AG10803 (cell line): ENCODE data around the gene PCP4L1.
"Not testable (repeated sequence)": the region's sequence is repeated elsewhere in the genome, so short reads cannot be mapped to it uniquely, and the experiment has no call there.

Experiments used
- DNase-seq: peaks from one replicate; pipeline ENCODE4 v3.0.0; 2010; ENCODE audit warnings: low read depth
- H3K4me3 ChIP-seq: 2 replicates; pipeline ENCODE4 v1.5.1; 2011; ENCODE audit warnings: mild to moderate bottlenecking, low read length, control low read depth
- TF ChIP-seq, protein P1 (sequence below): conservative IDR thresholded peaks from 2 replicates; pipeline ENCODE4 v1.5.1; 2011; ENCODE audit warnings: mild to moderate bottlenecking, low read length, control low read depth, inconsistent platforms

Gene PCP4L1

DNA sequence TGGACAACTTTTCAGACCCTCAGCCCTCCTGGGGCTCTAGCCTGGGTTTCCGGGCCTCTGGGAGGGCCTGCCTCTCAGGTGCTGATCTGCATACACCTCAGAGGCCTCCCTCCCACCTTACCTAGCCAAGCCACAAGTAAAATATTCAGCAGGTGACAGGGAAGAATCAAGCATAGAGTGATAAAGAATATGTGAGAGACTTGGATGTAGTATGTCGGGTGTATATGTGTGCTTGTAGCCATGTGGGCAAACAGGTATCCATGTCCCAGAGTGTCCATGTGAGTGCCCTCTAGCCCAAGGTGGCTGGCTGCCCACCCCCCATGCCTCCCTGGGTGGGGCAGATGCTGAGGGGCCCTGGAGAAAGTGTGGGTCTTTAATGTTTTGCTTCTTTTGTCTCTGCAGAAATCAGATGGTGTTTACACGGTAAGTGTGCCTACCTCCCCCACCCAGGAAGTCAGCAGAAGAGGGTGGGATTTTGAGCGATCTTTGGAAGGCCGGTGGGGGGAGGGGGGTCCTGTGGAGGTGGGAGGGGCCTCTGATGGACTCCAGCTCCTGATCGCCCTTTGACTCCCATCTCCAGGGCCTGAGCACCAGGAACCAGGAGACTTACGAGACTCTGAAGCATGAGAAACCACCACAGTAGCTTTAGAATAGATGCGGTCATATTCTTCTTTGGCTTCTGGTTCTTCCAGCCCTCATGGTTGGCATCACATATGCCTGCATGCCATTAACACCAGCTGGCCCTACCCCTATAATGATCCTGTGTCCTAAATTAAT lies 40.1 kb upstream of the PCP4L1 start:
- no peak for DNase-seq
- H3K4me3 ChIP-seq: no peak overlapping the region
- TF ChIP-seq, protein P1, sequence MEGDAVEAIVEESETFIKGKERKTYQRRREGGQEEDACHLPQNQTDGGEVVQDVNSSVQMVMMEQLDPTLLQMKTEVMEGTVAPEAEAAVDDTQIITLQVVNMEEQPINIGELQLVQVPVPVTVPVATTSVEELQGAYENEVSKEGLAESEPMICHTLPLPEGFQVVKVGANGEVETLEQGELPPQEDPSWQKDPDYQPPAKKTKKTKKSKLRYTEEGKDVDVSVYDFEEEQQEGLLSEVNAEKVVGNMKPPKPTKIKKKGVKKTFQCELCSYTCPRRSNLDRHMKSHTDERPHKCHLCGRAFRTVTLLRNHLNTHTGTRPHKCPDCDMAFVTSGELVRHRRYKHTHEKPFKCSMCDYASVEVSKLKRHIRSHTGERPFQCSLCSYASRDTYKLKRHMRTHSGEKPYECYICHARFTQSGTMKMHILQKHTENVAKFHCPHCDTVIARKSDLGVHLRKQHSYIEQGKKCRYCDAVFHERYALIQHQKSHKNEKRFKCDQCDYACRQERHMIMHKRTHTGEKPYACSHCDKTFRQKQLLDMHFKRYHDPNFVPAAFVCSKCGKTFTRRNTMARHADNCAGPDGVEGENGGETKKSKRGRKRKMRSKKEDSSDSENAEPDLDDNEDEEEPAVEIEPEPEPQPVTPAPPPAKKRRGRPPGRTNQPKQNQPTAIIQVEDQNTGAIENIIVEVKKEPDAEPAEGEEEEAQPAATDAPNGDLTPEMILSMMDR: no peak

DNA sequence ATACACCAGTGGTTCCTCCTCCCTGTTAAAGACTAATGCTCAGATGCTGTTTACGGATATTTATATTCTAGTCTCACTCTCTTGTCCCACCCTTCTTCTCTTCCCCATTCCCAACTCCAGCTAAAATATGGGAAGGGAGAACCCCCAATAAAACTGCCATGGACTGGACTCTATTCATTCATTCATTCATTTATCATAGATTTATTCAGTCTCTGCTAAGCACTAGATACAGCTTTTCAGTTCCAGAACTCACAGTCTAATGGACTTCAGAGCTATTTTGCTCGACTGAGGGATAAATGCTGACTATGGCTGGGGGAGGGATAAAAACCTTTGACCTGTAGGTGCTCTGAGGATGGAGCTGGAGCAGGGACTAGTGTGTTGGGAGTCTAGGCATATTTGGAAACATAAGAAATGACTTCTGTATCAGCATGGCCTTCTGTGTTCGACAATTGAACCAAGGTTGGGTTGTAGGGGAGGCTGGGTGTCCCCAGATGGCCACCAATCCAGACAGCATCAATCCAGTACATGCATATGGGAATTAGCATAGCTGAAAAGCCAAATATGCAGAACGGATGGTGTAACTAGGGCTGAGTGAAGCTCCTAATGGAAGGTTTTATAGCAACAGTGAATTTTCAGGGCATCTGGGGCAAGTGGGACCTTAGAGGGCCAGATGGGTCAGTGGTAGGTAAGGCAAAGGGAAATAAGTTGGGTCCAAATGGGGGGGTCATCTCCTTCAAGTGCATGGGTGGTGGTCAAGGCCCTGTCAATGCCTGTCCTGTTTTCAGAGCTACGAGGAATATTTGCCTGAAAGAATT lies 39.3 kb upstream of the PCP4L1 start:
- DNase-seq: no peak
- TF ChIP-seq, protein P1: no peak
- H3K4me3 ChIP-seq: no peak overlapping the region

DNA sequence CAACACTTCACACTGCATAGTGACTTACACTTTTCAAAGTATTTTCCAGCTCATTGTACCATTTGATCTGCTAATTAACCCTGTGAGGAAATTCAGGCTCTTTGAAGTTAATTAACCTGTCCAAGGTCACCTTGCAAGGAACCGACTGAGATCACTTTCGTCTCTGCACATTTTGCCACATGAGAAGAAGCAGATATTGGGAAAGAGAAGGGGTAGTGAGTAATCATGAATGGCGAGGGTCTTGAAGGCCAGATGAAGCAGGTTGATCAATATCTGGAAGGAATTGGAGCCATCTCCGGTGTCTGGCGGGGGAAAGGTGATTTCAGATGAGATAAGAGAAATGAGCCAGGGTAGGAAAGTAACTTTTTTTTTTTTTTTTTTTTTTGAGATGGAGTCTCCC lies 38.5 kb upstream of the PCP4L1 start:
- DNase-seq: no peak
- H3K4me3 ChIP-seq: no peak overlapping the region
- TF ChIP-seq, protein P1: no peak

DNA sequence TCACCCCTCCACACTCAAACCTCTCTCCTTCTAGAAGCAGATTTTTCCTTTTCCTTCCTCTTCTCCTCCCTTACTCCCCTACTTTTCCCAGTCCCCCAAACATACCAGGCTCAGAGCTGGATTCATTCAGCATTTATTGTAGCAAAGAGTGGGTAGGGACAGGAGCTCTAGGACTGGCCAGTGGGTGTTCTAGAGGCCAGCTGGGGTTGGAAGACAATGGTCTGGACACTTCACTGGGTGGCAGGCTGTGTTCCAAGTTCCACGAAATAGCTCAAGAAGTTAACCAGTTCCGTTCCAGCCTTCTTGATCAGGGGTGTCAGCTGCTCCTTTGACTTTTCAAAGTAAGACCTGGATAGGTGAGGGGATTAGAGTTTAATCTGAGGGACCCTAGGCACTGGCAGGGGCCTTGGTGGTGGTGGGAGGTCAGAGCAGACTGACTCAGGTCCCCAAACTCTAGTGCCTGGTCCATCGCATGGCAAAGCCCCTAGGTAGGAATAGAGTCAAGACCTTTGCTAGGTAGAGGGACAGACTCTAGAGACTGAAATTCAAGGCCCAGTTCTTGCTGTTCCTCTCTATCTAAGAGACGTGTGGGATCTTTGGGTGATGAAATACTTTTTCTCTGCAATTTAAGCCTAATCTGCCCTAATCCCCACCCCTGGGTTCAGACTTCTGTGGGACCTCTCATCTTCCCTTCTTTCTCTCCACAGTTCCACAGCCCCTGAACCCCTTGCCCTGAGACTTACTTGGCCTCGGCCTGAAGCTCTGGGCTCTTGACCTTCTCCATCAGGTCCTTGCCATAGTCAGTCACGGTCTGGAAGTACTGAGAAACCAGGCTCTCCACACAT lies 36.1 kb upstream of the PCP4L1 start:
- TF ChIP-seq, protein P1: no peak
- no peak for DNase-seq
- H3K4me3 ChIP-seq: no peak overlapping the region

DNA sequence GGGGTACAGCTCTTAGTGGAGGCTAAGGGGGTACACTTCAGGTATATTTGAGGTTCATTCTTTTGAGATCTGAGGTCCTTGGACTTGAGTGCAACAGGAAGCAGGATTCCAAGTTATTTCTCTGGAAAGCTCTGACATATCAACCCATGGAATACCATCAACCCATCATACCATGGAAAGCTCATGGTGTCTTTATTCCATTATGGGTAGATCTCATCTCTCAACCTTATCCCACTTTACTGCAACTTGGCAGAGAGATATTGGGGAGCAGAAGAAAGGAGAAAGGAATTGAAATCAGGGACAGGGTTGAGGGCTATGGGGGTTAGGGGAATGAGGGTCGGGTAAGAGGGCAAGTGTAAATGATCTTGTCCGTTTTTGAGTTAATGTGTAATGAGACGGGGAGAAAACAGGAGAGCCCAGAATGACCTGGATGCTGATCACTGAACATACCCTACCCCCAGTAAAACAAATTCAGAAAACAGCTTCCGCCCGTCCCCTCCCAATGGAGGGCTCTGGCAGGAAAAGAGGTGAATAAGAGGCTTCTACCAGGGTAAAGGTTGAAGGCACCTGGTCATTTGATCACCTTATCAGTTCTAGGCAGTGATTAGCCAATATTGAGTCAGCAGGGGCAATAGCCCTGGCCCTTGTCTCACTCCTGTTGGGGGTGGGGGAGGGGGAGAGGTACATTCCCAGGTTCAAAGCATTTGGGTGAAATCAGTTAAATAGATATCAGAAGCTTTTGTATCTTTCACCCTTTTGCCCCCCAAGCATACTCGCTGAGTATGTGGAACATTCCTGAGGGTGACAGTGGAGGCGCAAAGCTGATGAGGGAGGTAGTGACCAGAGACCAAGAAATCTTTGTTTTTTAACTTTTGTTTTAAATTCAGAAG lies 34.5 kb upstream of the PCP4L1 start:
- TF ChIP-seq, protein P1: no peak
- no peak for DNase-seq
- H3K4me3 ChIP-seq: no peak overlapping the region

DNA sequence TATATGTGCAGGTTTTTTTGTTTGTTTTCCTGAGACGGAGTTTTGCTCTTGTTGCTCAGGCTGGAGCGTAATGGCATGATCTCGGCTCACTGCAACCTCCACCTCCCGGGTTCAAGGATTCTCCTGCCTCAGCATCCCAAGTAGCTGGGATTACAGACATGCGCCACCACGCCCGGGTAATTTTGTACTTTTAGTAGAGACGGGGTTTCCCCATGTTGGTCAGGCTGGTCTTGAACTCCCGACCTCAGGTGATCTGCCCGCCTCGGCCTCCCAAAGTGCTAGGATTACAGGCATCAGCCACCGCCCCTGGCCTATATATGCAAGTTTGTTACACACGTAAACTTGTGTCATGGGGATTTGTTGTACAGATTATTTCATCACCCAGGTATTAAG lies 33.9 kb upstream of the PCP4L1 start:
- not testable (repeated sequence) for DNase-seq, H3K4me3 ChIP-seq
